ENCODE measurements around the gene SLC25A51. TPM values are rescaled to one million over a fixed set of nuclear protein-coding genes. Genes with fewer than 3 reads are reported as not detected.
"Not testable (repeated sequence)": the region's sequence is repeated elsewhere in the genome, so short reads cannot be mapped to it uniquely, and the experiment has no call there.

Gene SLC25A51
- total RNA-seq, 1 donor from 2014 or later: 32.5 TPM

GRCh38 chr9:37914701-37915358 is 10.9 kb upstream of the SLC25A51 start:
- Mint-ChIP-seq H3K27me3 (ENCODE audit: low read depth) (no peaks in the 10 kb centered on the region), H3K9me3 (no peaks in the 10 kb centered on the region), H3K4me3 (no peak overlapping the region), H3K36me3 (ENCODE audit: low read depth) (no peaks in the 10 kb centered on the region), H3K27ac (ENCODE audit: unreplicated experiment) (peak overlapping the region; percentile 57), H3K4me1 (peaks cover 28% of the 10 kb centered on the region)
- no peak for TF ChIP-seq CTCF (conservative IDR thresholded peaks at IDR 0.05)
- DNase-seq (ENCODE audit: low read depth, low spot score): no peak

- peaks cover 23% of the 10 kb centered on the region for H3K4me1 Mint-ChIP-seq
- no peak for TF ChIP-seq CTCF (conservative IDR thresholded peaks at IDR 0.05)
- no peaks in the 10 kb centered on the region for H3K36me3 Mint-ChIP-seq (ENCODE audit: low read depth)
- H3K4me3 Mint-ChIP-seq: no peak overlapping the region
- no peaks in the 10 kb centered on the region for H3K9me3 Mint-ChIP-seq
- H3K27me3 Mint-ChIP-seq (ENCODE audit: low read depth): no peaks in the 10 kb centered on the region
- DNase-seq (ENCODE audit: low read depth, low spot score): no peak
- H3K27ac Mint-ChIP-seq (ENCODE audit: unreplicated experiment): no peak overlapping the region
Measured at GRCh38 chr9:37914154-37914551, 10.2 kb upstream of the SLC25A51 start.

GRCh38 chr9:37913480-37914153 is 9.7 kb upstream of the SLC25A51 start:
- no peak overlapping the region for H3K27ac Mint-ChIP-seq (ENCODE audit: unreplicated experiment)
- TF ChIP-seq CTCF (conservative IDR thresholded peaks at IDR 0.05): peak; percentile 98
- H3K36me3 Mint-ChIP-seq (ENCODE audit: low read depth): no peaks in the 10 kb centered on the region
- DNase-seq (ENCODE audit: low read depth, low spot score): peak; percentile 98
- H3K9me3 Mint-ChIP-seq: no peaks in the 10 kb centered on the region
- peak overlapping the region; percentile 2 for H3K4me3 Mint-ChIP-seq
- H3K27me3 Mint-ChIP-seq (ENCODE audit: low read depth): no peaks in the 10 kb centered on the region
- peaks cover 20% of the 10 kb centered on the region for H3K4me1 Mint-ChIP-seq

GRCh38 chr9:37911271-37911681 is 7.3 kb upstream of the SLC25A51 start:
- Mint-ChIP-seq H3K27me3 (ENCODE audit: low read depth) (peaks cover 6% of the 10 kb centered on the region), H3K9me3 (no peaks in the 10 kb centered on the region), H3K36me3 (ENCODE audit: low read depth) (no peaks in the 10 kb centered on the region), H3K4me1 (peaks cover 9% of the 10 kb centered on the region), H3K4me3 (no peak overlapping the region), H3K27ac (ENCODE audit: unreplicated experiment) (no peak overlapping the region)
- no peak for TF ChIP-seq CTCF (conservative IDR thresholded peaks at IDR 0.05)
- no peak for DNase-seq (ENCODE audit: low read depth, low spot score)

- TF ChIP-seq CTCF (conservative IDR thresholded peaks at IDR 0.05): no peak
- Mint-ChIP-seq H3K36me3 (ENCODE audit: low read depth) (no peaks in the 10 kb centered on the region), H3K4me1 (peaks cover 9% of the 10 kb centered on the region), H3K27ac (ENCODE audit: unreplicated experiment) (no peak overlapping the region), H3K9me3 (no peaks in the 10 kb centered on the region), H3K27me3 (ENCODE audit: low read depth) (peaks cover 12% of the 10 kb centered on the region), H3K4me3 (no peak overlapping the region)
- no peak for DNase-seq (ENCODE audit: low read depth, low spot score)
Measured at GRCh38 chr9:37910271-37910670, 6.3 kb upstream of the SLC25A51 start.

- not testable (repeated sequence) for H3K4me1 Mint-ChIP-seq; H3K4me3 Mint-ChIP-seq; DNase-seq (ENCODE audit: low read depth, low spot score); H3K27ac Mint-ChIP-seq (ENCODE audit: unreplicated experiment); H3K36me3 Mint-ChIP-seq (ENCODE audit: low read depth); H3K9me3 Mint-ChIP-seq
- peaks cover 12% of the 10 kb centered on the region for H3K27me3 Mint-ChIP-seq (ENCODE audit: low read depth)
Measured at GRCh38 chr9:37909836-37910235, 5.9 kb upstream of the SLC25A51 start.

All from neural crest cell (in vitro differentiated cells).